CD8-positive, alpha-beta memory T cell (primary cell): Measurements from ENCODE around the gene ITGA8. TPM values are rescaled to one million over a fixed set of nuclear protein-coding genes. Genes with fewer than 3 reads are reported as not detected.

Experiments used
- CTCF ChIA-PET: fragments of 350-600 bp; sonication (Branson Sonifier 250); formaldehyde crosslinking; loops from one replicate; lab custom pipeline; 2021; ENCODE audit warnings: antibody characterized with exemption; lab: Charles Lee
- POLR2A ChIA-PET: fragments of 350-600 bp; sonication (Branson Sonifier 250); formaldehyde crosslinking; loops from one replicate; lab custom pipeline; 2021; ENCODE audit warnings: antibody characterized with exemption; lab: Charles Lee
- DNase-seq, 5 donors: peaks; one replicate each; pipeline versions ENCODE4 v3.0.0 to v3.0.0-alpha.2; 2020 to 2022; ENCODE audit warnings: mixed read lengths in 1 of 5
- H3K27ac ChIP-seq: one replicate; pipeline ENCODE4 v1.7.0; 2013; ENCODE audit warnings: low read depth, mild to moderate bottlenecking, low read length, moderate library complexity
- H3K27me3 ChIP-seq: 2 replicates; pipeline ENCODE4 v1.7.0; 2013; ENCODE audit warnings: low read length, mild to moderate bottlenecking; ENCODE audit not compliant: insufficient read depth, poor library complexity, severe bottlenecking
- H3K36me3 ChIP-seq: 2 replicates; pipeline ENCODE4 v1.7.0; 2013; ENCODE audit warnings: mild to moderate bottlenecking, low read length, moderate library complexity; ENCODE audit not compliant: insufficient read depth
- H3K4me1 ChIP-seq: 2 replicates; pipeline ENCODE4 v1.7.0; 2013; ENCODE audit warnings: mild to moderate bottlenecking, low read length, moderate library complexity; ENCODE audit not compliant: insufficient read depth
- H3K4me3 ChIP-seq: 2 replicates; pipeline ENCODE4 v1.7.0; 2013; ENCODE audit warnings: mild to moderate bottlenecking, low read length
- H3K9me3 ChIP-seq: 2 replicates; pipeline ENCODE4 v1.7.0; 2013; ENCODE audit warnings: mild to moderate bottlenecking, low read length
- H3K27ac Mint-ChIP-seq, 8 donors: one replicate each; pipeline ENCODE4 v1.8.0; 2020 to 2021; ENCODE audit warnings: mixed read lengths in 8 of 8, mild to moderate bottlenecking in 6 of 8, inconsistent platforms in 3 of 8, moderate library complexity in 3 of 8
- H3K27me3 Mint-ChIP-seq, 2 donors: one replicate each; pipeline ENCODE4 v1.8.0; 2020 to 2021; ENCODE audit warnings: mixed read lengths in 2 of 2, mild to moderate bottlenecking in 1 of 2, moderate library complexity in 1 of 2
- H3K36me3 Mint-ChIP-seq, 3 donors: one replicate each; pipeline ENCODE4 v1.8.0; 2020 to 2021; ENCODE audit warnings: mixed read lengths in 3 of 3, inconsistent platforms in 1 of 3, mild to moderate bottlenecking in 1 of 3
- H3K4me1 Mint-ChIP-seq, 3 donors: one replicate each; pipeline ENCODE4 v1.8.0; 2020 to 2021; ENCODE audit warnings: mixed read lengths in 3 of 3, inconsistent platforms in 1 of 3, mild to moderate bottlenecking in 1 of 3
- H3K4me3 Mint-ChIP-seq, 7 donors: one replicate each; pipeline ENCODE4 v1.8.0; 2020 to 2021; ENCODE audit warnings: mixed read lengths in 7 of 7, mild to moderate bottlenecking in 6 of 7, moderate library complexity in 4 of 7, inconsistent platforms in 2 of 7
- H3K9me3 Mint-ChIP-seq, 5 donors: one replicate each; pipeline ENCODE4 v1.8.0; 2020 to 2022; ENCODE audit warnings: mixed read lengths in 5 of 5, mild to moderate bottlenecking in 3 of 5, moderate library complexity in 2 of 5, inconsistent platforms in 1 of 5
- polyA plus RNA-seq: library from polyadenylated mRNA; unstranded; fragments of 300-500 nt; fragmentation: Illumina TruSeq; gene quantifications from one replicate; pipeline ENCODE4 v1.2.3, GENCODE V29; 2021
- total RNA-seq, 2 experiments: library from RNA; stranded (reverse); gene quantifications; one replicate each; pipeline ENCODE4 v1.2.3, GENCODE V29; 2021

Gene ITGA8
- total and polyA plus RNA-seq, 3 experiments from 2014 or later: not detected

- no peak overlapping the region for H3K27ac ChIP-seq
- H3K27me3 ChIP-seq: peaks cover 5% of the 10 kb centered on the region
- Mint-ChIP-seq H3K4me1 (peaks cover 0 to 6% (median 5%) of the 10 kb centered on the region in 3 donors), H3K27ac (no peak overlapping the region), H3K36me3 (no peaks in the 10 kb centered on the region), H3K9me3 (peaks cover 0 to 2% (median 0%) of the 10 kb centered on the region in 5 donors), H3K27me3 (peaks cover 15 to 44% of the 10 kb centered on the region in 2 donors), H3K4me3 (no peak overlapping the region)
- ChIA-PET POLR2A (no interaction called here), CTCF (no interaction called here)
- no peaks in the 10 kb centered on the region for H3K36me3 ChIP-seq
- no peak overlapping the region for H3K4me3 ChIP-seq
- DNase-seq: no peak
- H3K4me1 ChIP-seq: no peaks in the 10 kb centered on the region
- no peaks in the 10 kb centered on the region for H3K9me3 ChIP-seq
Measured at GRCh38 chr10:15715619-15716227, 4.0 kb downstream of the ITGA8 start.

GRCh38 chr10:15714847-15715246 lies 4.9 kb downstream of the ITGA8 start:
- no peak overlapping the region for H3K4me3 ChIP-seq

GRCh38 chr10:15712883-15713282 lies 6.8 kb downstream of the ITGA8 start:
- no peak for DNase-seq
- Histone ChIP-seq H3K4me3 (no peak overlapping the region), H3K9me3 (no peaks in the 10 kb centered on the region), H3K27me3 (peaks cover 5% of the 10 kb centered on the region), H3K4me1 (no peaks in the 10 kb centered on the region), H3K27ac (no peak overlapping the region), H3K36me3 (no peaks in the 10 kb centered on the region)
- no peak overlapping the region for H3K27ac Mint-ChIP-seq
- ChIA-PET CTCF (no interaction called here), POLR2A (no interaction called here)
- H3K27me3 Mint-ChIP-seq: peaks cover 7 to 31% of the 10 kb centered on the region in 2 donors
- peaks cover 0 to under 1% (median 0%) of the 10 kb centered on the region in 5 donors for H3K9me3 Mint-ChIP-seq
- no peaks in the 10 kb centered on the region for H3K4me1 Mint-ChIP-seq
- H3K4me3 Mint-ChIP-seq: no peak overlapping the region
- H3K36me3 Mint-ChIP-seq: no peaks in the 10 kb centered on the region

More at GRCh38 chr10:15714847-15715246, 4.9 kb downstream of the ITGA8 start:
- ChIA-PET POLR2A (no interaction called here), CTCF (no interaction called here)
- DNase-seq: no peak
- H3K27ac Mint-ChIP-seq: no peak overlapping the region
- no peaks in the 10 kb centered on the region for H3K9me3 ChIP-seq
- peaks cover 0 to 2% (median 0%) of the 10 kb centered on the region in 5 donors for H3K9me3 Mint-ChIP-seq
- H3K36me3 Mint-ChIP-seq: no peaks in the 10 kb centered on the region
- peaks cover 5% of the 10 kb centered on the region for H3K27me3 ChIP-seq
- no peaks in the 10 kb centered on the region for H3K4me1 ChIP-seq
- H3K27ac ChIP-seq: no peak overlapping the region
- H3K4me1 Mint-ChIP-seq: peaks cover 0 to 6% (median 5%) of the 10 kb centered on the region in 3 donors
- no peaks in the 10 kb centered on the region for H3K36me3 ChIP-seq
- peaks cover 18 to 37% of the 10 kb centered on the region in 2 donors for H3K27me3 Mint-ChIP-seq
- H3K4me3 Mint-ChIP-seq: no peak overlapping the region

- no peaks in the 10 kb centered on the region for H3K4me1 Mint-ChIP-seq
- H3K4me3 Mint-ChIP-seq: no peak overlapping the region
- peaks cover 0 to 1% (median 0%) of the 10 kb centered on the region in 5 donors for H3K9me3 Mint-ChIP-seq
- H3K27me3 Mint-ChIP-seq: peaks cover 6 to 20% of the 10 kb centered on the region in 2 donors
- Histone ChIP-seq H3K27me3 (no peaks in the 10 kb centered on the region), H3K4me3 (no peak overlapping the region), H3K4me1 (no peaks in the 10 kb centered on the region), H3K27ac (no peak overlapping the region), H3K36me3 (no peaks in the 10 kb centered on the region), H3K9me3 (no peaks in the 10 kb centered on the region)
- ChIA-PET CTCF (no interaction called here), POLR2A (no interaction called here)
- no peak overlapping the region for H3K27ac Mint-ChIP-seq
- no peaks in the 10 kb centered on the region for H3K36me3 Mint-ChIP-seq
- no peak for DNase-seq
Measured at GRCh38 chr10:15710455-15710854, 9.3 kb downstream of the ITGA8 start.

- no peak overlapping the region for H3K27ac ChIP-seq
- no peaks in the 10 kb centered on the region for H3K36me3 Mint-ChIP-seq
- H3K27ac Mint-ChIP-seq: no peak overlapping the region
- no peak overlapping the region for H3K4me3 Mint-ChIP-seq
- H3K4me1 ChIP-seq: no peaks in the 10 kb centered on the region
- no peak for DNase-seq
- H3K9me3 ChIP-seq: no peaks in the 10 kb centered on the region
- peaks cover 5 to 9% of the 10 kb centered on the region in 2 donors for H3K27me3 Mint-ChIP-seq
- H3K27me3 ChIP-seq: no peaks in the 10 kb centered on the region
- ChIA-PET CTCF (no interaction called here), POLR2A (no interaction called here)
- H3K4me3 ChIP-seq: no peak overlapping the region
- no peaks in the 10 kb centered on the region for H3K36me3 ChIP-seq
- peaks cover 0 to 2% (median 0%) of the 10 kb centered on the region in 5 donors for H3K9me3 Mint-ChIP-seq
- H3K4me1 Mint-ChIP-seq: no peaks in the 10 kb centered on the region
Measured at GRCh38 chr10:15705298-15705697, 14.4 kb downstream of the ITGA8 start.

GRCh38 chr10:15704581-15704968 lies 15.1 kb downstream of the ITGA8 start:
- peaks cover 4 to 9% of the 10 kb centered on the region in 2 donors for H3K27me3 Mint-ChIP-seq
- ChIA-PET POLR2A (no interaction called here), CTCF (no interaction called here)

GRCh38 chr10:15703944-15704580 lies 15.7 kb downstream of the ITGA8 start:
- POLR2A ChIA-PET: no interaction called here
- Histone ChIP-seq H3K4me3 (no peak overlapping the region), H3K4me1 (no peaks in the 10 kb centered on the region), H3K9me3 (no peaks in the 10 kb centered on the region), H3K27me3 (no peaks in the 10 kb centered on the region), H3K27ac (no peak overlapping the region), H3K36me3 (no peaks in the 10 kb centered on the region)
- H3K27me3 Mint-ChIP-seq: peaks cover 4% of the 10 kb centered on the region in 2 donors
- no peaks in the 10 kb centered on the region for H3K36me3 Mint-ChIP-seq
- peaks cover 0 to 4% (median 0%) of the 10 kb centered on the region in 5 donors for H3K9me3 Mint-ChIP-seq
- H3K4me3 Mint-ChIP-seq: no peak overlapping the region
- CTCF ChIA-PET: no interaction called here
- DNase-seq: no peak
- no peak overlapping the region for H3K27ac Mint-ChIP-seq
- no peaks in the 10 kb centered on the region for H3K4me1 Mint-ChIP-seq

More at GRCh38 chr10:15704581-15704968, 15.1 kb downstream of the ITGA8 start:
- Mint-ChIP-seq H3K9me3 (peaks cover 0 to 4% (median 0%) of the 10 kb centered on the region in 5 donors), H3K27ac (no peak overlapping the region), H3K36me3 (no peaks in the 10 kb centered on the region), H3K4me3 (no peak overlapping the region), H3K4me1 (no peaks in the 10 kb centered on the region)
- Histone ChIP-seq H3K4me1 (no peaks in the 10 kb centered on the region), H3K36me3 (no peaks in the 10 kb centered on the region), H3K9me3 (no peaks in the 10 kb centered on the region), H3K27me3 (no peaks in the 10 kb centered on the region), H3K27ac (no peak overlapping the region), H3K4me3 (no peak overlapping the region)
- no peak for DNase-seq

- H3K27me3 Mint-ChIP-seq: peaks cover 3 to 4% of the 10 kb centered on the region in 2 donors
- Histone ChIP-seq H3K36me3 (no peaks in the 10 kb centered on the region), H3K9me3 (no peaks in the 10 kb centered on the region), H3K27me3 (no peaks in the 10 kb centered on the region), H3K27ac (no peak overlapping the region), H3K4me1 (no peaks in the 10 kb centered on the region), H3K4me3 (no peak overlapping the region)
- no peak overlapping the region for H3K27ac Mint-ChIP-seq
- H3K9me3 Mint-ChIP-seq: peaks cover 0 to 4% (median 4%) of the 10 kb centered on the region in 5 donors
- no peak for DNase-seq
- CTCF ChIA-PET: no interaction called here
- no peaks in the 10 kb centered on the region for H3K4me1 Mint-ChIP-seq
- POLR2A ChIA-PET: no interaction called here
- H3K36me3 Mint-ChIP-seq: no peaks in the 10 kb centered on the region
- no peak overlapping the region for H3K4me3 Mint-ChIP-seq
Measured at GRCh38 chr10:15703151-15703880, 16.4 kb downstream of the ITGA8 start.
